Renal pelvis (tissue), 4 donors: Measurements from ENCODE around the gene TANC1. TPM values are rescaled to one million over a fixed set of nuclear protein-coding genes. Genes with fewer than 3 reads are reported as not detected.

Experiments used
- DNase-seq: peaks from one replicate; pipeline ENCODE4 v3.0.0-alpha.2; 2013
- polyA plus RNA-seq, 3 donors: library from polyadenylated mRNA; unstranded; fragments of 120-200 nt; gene quantifications; one replicate each; pipeline ENCODE4 v1.2.1, GENCODE V29; 2013; ENCODE audit not compliant: insufficient read length in 3 of 3

The TANC1 gene
- polyA plus RNA-seq, 3 donors: 50.7 to 64.4 (median 54.9) TPM

GRCh38 chr2:159053161-159054031, 85.0 kb downstream of the TANC1 start:
- DNase-seq: no peak

- no peak for DNase-seq
Observed at GRCh38 chr2:159054032-159054334, 85.5 kb downstream of the TANC1 start.

DNA sequence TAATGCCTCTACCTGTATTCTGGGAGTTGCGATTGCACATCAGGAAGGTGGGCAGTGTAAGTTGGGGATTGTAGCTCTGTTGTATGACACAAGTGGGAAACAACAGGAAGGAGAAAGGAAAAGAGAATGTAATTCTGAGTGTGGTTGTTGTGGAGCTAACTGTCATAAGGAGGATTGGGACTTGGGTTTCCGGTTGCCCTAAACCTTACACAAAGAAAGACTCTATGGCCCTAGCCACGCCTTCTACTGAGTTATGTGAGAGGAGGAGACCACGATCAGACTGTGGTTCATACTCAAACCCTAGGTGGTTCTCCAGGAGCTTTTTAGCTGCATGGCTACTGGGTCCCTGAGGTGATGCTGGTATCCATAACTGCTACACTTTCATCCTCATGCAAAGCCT, 86.5 kb downstream of the TANC1 start:
- no peak for DNase-seq

DNA sequence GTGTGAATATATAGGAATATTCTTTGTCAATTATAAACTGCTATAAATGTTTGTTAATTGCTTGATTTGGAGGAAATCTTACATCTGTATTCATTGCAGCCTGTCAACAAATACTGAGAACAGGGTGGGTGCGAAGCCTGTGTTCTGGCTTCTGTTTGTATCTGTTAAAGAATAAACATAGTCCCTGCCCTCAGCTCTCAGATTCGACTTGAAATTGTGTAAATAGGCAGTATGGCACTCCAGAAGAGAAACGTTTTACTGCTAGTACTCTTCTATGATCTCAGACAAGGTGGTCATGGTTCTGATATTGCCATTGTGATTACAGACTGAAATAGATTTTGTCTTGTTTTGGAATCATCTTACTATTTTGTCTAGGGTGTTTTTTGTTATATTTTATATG, 92.1 kb downstream of the TANC1 start:
- no peak for DNase-seq

DNA sequence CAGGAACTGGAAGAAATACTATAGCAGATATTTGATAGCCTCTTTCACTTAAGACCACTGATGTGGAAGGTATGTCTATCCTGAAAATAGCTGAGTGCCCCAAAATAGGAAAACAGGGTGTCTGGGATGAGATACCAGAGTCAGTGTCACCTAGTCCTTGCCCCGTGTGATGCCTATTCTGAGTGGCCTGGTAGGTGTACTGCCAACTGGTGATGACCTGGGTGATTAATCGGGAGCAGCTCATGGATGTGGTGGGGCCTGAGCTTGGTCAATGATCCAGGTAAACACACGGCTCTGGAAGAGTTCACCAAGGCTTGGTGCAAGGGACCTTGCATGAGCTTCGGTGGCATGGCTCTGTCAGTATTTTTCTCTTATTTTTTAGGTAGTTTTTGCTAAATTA, 95.2 kb downstream of the TANC1 start:
- no peak for DNase-seq

DNA sequence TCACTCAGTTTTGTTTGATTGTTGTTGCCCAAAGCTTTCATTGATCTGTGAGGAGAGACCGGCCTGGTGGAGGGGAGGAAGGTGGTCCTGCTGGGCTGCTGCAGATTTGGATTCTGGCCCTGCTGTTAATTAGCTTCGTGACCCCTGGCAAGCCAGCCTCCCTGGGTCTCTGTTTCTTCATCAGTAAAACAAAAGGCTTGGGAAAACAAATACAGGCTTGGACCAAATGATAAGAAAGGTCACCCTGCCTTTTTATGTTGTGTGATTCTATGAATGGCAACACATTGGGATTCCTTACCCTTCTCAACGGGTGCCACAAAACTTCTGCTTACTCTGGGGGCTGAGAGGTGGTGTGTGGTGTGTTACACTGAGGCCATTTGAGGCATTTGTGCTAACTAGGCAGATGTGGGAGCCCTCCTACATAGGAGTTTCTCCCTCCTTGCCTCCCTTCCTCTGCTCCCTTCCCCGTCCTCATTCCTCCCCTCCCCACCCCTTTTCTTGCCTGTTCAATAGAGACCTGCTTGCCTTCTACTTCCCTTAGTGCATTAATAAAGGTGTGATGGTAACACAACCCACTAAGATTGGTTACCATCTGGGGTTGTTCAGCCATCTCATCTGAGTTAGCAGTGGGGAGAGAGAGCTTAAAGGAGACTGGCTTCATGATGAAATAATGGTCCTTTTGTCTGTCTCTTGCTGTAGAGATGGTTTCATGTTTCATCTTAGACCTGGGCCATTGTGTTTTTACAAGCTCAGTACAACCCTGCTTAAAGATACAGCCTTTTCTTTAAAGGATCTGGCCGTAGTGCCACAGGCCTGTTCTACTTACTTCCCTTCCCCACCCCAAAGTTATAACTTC, 96.2 kb downstream of the TANC1 start:
- DNase-seq: no peak

- peak; percentile 36 for DNase-seq
Observed at GRCh38 chr2:159065313-159065712, 96.9 kb downstream of the TANC1 start.

DNA sequence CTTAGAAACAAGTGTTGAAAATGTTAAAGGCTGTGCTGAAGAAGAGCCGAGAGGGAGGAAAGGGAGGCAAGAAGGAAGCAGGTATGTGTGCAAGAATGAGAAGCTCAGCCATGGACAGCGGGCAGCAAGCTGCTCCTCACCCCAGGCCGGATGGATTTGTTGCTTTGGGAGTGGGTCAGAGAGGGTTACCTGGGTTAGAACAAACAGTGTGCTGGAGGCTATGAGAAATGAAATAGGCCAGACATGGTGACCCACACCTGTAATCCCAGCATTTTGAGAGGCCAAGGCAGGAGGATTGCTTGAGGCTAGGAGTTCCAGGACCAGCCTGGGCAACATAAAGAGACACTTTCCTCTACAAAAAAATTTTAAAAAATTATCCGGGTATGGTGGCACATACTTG, 97.5 kb downstream of the TANC1 start:
- DNase-seq: no peak

DNA sequence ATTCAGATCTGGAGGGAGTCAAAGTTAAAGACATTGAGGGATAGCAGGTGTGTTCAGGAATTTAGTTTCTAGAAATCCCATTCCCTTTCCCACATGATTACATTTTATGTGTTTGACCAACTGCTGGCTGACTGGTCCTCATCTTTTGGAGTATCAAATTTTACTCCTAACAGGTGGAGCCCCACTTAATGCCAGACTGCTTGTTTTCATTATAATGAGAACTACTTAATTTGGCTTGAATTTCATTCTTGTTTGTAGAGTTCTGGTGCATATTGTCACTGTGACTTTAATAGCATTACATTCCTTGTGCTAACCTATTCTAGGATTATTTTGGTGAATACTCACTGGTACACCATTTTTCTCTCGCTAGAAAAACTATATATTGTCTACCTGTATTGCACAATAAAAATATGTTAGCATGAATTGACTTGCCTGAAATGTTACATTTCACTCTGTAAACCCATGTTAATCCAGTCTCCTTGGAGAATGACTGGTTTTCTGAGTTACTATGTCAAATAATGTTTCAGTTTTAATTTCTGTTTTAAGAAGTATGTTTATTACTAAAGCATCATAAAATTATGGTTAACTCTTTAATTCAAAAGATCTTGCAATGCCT, 98.2 kb downstream of the TANC1 start:
- peak; percentile 41 for DNase-seq

DNA sequence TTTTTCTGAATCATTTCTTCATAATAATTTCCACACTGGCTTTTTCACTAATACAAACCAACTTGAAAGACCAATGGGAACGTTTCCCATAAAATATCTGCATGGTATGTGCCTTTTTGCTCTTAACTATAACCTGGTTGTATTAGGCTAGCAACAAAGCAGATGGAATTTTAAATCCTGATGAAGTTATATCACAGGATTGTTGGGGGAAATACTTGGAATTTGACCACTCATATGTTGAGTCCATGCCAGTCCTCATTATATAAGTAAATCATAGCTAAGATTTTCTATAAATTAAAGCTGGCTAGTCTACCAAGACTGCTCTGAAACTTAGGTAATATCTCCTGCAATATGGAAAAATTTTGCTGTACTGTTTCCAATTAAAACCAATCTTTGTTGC, 99.5 kb downstream of the TANC1 start:
- DNase-seq: no peak

DNA sequence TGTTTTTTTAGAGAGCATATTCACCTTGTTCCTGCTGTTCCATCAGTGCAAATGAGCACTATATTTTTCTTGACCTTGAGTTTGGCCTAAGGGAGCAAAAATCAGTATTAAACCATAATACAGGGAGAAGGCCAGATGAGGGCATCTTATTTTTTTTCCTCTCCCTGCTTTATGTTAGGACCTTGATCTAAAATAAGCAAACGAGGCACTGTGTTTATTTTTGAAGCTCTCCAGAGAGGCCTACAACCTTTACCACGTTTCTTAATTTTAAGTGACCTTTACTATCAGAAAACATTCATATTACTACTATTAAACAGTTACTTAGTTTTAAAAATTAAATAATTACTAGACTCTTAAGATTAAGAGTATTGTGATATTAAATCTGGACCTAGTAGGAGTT, 100.8 kb downstream of the TANC1 start:
- no peak for DNase-seq

- DNase-seq: no peak
Observed at GRCh38 chr2:159070235-159070634, 101.8 kb downstream of the TANC1 start.

GRCh38 chr2:159071190-159071915, 102.9 kb downstream of the TANC1 start:
- no peak for DNase-seq

GRCh38 chr2:159072795-159073194, 104.4 kb downstream of the TANC1 start:
- no peak for DNase-seq

DNA sequence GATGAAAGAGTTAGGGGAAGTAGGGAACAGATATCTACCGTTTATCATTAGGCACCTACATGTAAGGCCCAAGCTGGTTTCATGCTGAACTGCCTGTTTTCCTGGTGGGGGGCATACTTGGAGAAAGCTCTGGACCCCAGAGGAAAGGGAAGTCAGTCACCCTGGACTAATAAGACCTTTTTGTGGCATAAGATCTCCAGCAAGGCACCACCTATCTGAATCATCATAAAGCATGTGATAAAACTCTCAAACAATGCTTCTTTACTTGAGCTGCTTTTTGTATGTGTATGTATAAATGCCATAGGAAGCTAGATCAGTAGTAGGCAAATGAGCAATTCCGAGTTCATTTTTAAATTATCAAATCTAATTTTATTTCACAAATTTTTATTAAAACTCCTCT, 104.8 kb downstream of the TANC1 start:
- DNase-seq: no peak

DNA sequence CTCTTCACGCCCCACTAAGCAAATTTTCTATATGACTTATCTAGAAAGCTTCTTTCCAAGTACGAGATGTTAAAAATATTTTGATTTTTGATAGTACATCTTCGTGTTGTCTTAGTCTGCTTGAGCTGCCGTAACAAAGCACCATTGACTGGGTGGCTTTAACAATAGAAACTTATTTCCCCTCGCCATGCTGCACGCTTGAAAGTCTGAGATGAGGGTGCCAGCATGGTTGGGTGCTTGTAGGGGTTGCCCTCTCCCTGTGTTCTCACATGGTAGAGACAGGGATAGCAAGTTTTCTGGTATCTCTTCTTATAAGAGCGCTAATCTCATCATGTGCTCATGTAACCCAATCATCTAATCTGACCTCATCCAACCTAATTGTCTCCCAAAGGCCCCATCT, 106.2 kb downstream of the TANC1 start:
- DNase-seq: no peak

DNA sequence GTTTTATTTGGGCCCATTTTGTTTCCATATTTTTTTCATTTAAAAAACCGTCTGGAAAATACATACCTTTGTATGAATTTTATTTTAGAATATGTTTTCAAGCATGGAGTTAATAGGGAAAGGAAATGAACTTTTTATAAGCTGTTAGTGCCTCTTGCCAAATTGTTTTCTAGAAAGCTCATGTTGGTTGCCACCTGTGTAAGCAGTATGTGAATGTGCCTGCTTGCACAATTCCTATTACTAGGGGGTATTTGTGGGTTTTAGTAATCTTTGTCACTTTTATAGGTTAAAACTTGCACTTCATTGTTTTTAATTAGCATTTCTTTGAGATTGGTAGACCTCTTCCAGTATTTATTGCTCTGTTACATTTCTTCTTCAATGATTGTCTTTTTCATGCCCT, 107.3 kb downstream of the TANC1 start:
- DNase-seq: no peak

DNA sequence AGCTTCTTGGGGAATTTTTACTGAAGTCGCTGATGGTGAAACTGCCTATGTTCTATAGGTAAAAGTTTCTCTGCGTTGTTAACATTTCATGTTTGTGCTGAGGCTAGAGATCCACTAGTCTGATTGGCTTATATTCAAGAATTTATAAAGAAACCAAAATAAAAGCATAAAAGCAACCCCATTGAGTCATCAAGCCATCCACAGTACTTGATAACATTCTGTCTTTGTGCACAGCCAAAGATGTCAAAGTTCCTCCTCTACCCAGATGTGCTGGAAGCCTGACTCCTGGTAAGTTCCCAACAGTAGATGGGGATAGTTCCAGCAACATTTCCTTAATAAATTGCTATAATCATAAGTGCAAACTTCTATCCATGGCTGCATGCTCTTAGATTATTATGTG, 107.8 kb downstream of the TANC1 start:
- DNase-seq: no peak

- no peak for DNase-seq
Observed at GRCh38 chr2:159077869-159078268, 109.4 kb downstream of the TANC1 start.

DNA sequence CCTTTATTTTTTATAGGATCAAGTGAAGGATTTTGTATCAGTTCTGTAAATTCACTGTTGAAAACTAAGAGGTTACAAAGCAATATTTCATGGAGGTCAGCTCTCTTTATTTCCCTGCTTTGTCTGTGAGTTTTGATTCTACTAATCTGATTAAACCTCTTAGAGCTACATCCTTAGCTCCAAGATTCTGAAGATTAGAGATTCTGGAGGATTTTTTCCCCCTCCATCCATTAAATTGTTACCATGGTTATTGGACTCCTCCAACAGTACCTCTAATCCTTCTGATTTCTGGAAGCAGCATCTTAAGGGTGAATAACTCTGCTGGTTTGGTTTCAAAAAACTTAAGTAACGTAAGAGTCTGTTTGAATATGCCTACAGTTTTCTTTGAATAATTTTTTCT, 110.0 kb downstream of the TANC1 start:
- no peak for DNase-seq

- DNase-seq: no peak
Observed at GRCh38 chr2:159080641-159081040, 112.2 kb downstream of the TANC1 start.

DNA sequence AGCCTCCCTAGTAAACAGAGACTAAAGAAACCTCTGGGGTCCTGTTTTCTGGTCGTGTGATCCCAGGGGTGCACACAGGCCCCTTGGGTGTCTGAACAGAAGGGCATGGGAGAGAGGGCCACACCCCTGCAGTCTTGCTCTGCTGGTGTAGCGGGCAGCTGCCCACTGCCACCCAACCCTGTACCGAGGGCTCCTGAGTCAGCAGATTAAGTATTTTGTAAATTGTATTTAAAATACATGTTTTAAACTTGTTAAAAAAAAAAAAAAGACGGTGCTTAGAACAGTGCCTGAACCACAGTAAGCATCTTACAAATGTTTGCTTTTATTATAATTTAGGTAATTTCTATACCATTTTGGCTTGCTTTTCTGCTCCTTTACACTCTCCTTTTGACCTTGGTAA, 113.7 kb downstream of the TANC1 start:
- DNase-seq: no peak
